Prostate gland (tissue), 2 donors: ENCODE measurements around the gene FARP2. TPM values are rescaled to one million over a fixed set of nuclear protein-coding genes. Genes with fewer than 3 reads are reported as not detected.
A peak's percentile ranks its signal among the peaks of the same experiment; 100 is the strongest.
"Not testable (repeated sequence)": the region's sequence is repeated elsewhere in the genome, so short reads cannot be mapped to it uniquely, and the experiment has no call there.

Source experiments
- DNase-seq: peaks from one replicate; pipeline ENCODE4 v3.0.0-alpha.2; 2019; ENCODE audit warnings: low spot score
- H3K27ac ChIP-seq, 2 donors: fragments of 200-600 bp; sonication (generic); 2 replicates each; pipeline ENCODE4 v1.5.1; 2017 to 2019
- H3K27me3 ChIP-seq: fragments of 200-600 bp; sonication (generic); replicated peaks from 2 replicates; pipeline ENCODE4 v1.5.1; 2019; ENCODE audit not compliant: insufficient read depth
- H3K36me3 ChIP-seq, 2 donors: fragments of 200-600 bp; sonication (generic); 1 replicate in 1 of 2; 2 replicates in 1 of 2; pipeline versions ENCODE4 v1.5.1 to v1.8.1; 2017 to 2019
- H3K4me1 ChIP-seq: fragments of 200-600 bp; sonication (generic); replicated peaks from 2 replicates; pipeline ENCODE4 v1.5.1; 2019
- H3K4me3 ChIP-seq, 2 donors: fragments of 200-600 bp; sonication (generic); 2 replicates each; pipeline ENCODE4 v1.5.1; 2017 to 2019
- H3K9me3 ChIP-seq: fragments of 200-600 bp; sonication (generic); 2 replicates; pipeline ENCODE4 v1.5.1; 2017
- POLR2A ChIP-seq: fragments of 450-650 bp; IDR thresholded peaks from one replicate; pipeline ENCODE4 v1.6.1; 2016; ENCODE audit warnings: antibody characterized with exemption, mild to moderate bottlenecking
- POLR2AphosphoS5 ChIP-seq: sonication (generic); formaldehyde crosslinking; IDR thresholded peaks from one replicate; pipeline ENCODE4 v1.6.1; 2017; ENCODE audit warnings: antibody characterized with exemption
- WGBS: methylation state at CpG from one replicate; pipeline ENCODE4 v1.1.5; 2018; 5-methylcytosine and 5-hydroxymethylcytosine counted together
- intact Hi-C: fragments of 100-400 bp; cut with DNase I; formaldehyde crosslinking; loops from one replicate; pipeline ENCODE4 v1.14.2; 2022
- total RNA-seq, 2 donors: library from RNA; depleted of rRNA; stranded (reverse); fragments of >200 nt; gene quantifications; one replicate each; pipeline ENCODE4 v1.1.0, GENCODE V29; 2016
- TF ChIP-seq, protein P1 (sequence below), 4 experiments: fragments of 200-600 bp in 2 of 4; fragments of 450-650 bp in 2 of 4; sonication (generic) in 2 of 4; IDR thresholded peaks; 1 replicate in 3 of 4; 2 replicates in 1 of 4; pipeline ENCODE4 v1.5.1; 2016 to 2019; ENCODE audit warnings: antibody characterized with exemption in 4 of 4, mild to moderate bottlenecking in 2 of 4, moderate library complexity in 2 of 4

Gene FARP2
- total RNA-seq, 2 donors from 2014 or later = 32.4 to 35.9 TPM

DNA sequence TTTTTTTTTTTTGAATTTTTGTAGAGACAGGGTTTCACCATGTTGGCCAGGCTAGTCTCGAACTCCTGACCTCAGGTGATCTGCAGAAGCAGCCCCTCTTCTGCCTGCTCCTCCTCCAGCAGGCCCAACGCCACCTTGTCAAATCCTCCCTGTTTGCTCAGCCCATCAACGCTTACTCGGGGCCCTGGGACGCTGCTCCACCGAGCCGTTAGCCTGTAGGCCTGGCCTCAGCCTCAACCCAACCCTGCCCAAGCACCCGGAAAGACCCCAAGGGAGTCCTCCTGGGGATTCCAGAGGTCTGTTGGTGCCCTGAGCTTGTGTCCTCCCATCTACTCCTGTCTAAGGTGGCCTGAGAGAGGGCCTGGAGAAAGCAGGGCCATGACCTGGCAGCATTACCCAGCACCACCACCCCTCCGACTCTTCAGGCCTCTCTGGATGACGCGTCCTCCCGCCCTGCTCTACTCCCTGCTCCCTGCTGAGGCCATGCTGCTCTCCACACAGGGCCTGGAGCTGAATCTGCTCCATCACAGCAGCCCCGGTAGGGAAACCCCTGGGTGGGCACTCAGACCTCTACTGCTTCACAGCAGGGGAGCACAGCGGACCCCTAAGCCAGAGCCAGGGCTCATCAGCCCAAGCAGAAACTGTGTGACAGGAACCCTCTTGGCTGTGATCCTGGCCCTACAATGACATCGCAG is 149.1 kb downstream of the FARP2 start:
- H3K4me1 ChIP-seq = peaks cover 4% of the 10 kb centered on the region
- DNase-seq = no peak
- H3K36me3 ChIP-seq = no peaks in the 10 kb centered on the region
- 92% methylated on average over 15 of the region's 15 CpGs for WGBS
- no peaks in the 10 kb centered on the region for H3K27me3 ChIP-seq
- no peaks in the 10 kb centered on the region for H3K9me3 ChIP-seq
- H3K4me3 ChIP-seq = no peak overlapping the region
- no peak for TF ChIP-seq POLR2AphosphoS5
- TF ChIP-seq, protein P1, sequence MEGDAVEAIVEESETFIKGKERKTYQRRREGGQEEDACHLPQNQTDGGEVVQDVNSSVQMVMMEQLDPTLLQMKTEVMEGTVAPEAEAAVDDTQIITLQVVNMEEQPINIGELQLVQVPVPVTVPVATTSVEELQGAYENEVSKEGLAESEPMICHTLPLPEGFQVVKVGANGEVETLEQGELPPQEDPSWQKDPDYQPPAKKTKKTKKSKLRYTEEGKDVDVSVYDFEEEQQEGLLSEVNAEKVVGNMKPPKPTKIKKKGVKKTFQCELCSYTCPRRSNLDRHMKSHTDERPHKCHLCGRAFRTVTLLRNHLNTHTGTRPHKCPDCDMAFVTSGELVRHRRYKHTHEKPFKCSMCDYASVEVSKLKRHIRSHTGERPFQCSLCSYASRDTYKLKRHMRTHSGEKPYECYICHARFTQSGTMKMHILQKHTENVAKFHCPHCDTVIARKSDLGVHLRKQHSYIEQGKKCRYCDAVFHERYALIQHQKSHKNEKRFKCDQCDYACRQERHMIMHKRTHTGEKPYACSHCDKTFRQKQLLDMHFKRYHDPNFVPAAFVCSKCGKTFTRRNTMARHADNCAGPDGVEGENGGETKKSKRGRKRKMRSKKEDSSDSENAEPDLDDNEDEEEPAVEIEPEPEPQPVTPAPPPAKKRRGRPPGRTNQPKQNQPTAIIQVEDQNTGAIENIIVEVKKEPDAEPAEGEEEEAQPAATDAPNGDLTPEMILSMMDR (IDR thresholded peaks at IDR 0.05) = no peak
- TF ChIP-seq POLR2A = no peak
- intact Hi-C loops = loop anchor here (5.0 to 10.0 kb wide), 2 partner anchors 150 to 188 kb away; partner anchors contain the start of genes FARP2, HDLBP and SEPTIN2
- no peak overlapping the region for H3K27ac ChIP-seq

DNA sequence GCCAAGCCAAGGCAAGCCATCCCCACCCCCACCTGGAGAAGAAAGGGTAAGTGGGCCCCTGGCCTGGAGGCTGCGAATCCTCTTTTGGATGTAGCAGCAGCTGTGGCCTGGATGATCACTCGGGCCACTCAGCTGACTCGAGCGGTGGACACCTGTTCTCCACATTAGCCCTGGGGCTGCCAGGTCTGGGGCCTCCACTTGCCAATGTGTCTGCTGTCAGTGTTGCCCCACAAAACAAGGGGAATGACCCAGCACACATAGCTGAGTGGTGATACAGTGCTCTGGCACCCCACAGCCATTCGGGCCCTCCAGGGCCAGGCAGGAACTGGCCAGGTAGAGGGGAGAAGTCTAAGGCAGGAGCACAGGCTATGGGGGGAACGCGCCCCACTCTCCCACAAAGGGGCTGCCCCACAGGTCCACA is 149.7 kb downstream of the FARP2 start:
- Histone ChIP-seq H3K9me3 (no peaks in the 10 kb centered on the region), H3K36me3 (no peaks in the 10 kb centered on the region), H3K27me3 (no peaks in the 10 kb centered on the region), H3K4me1 (peaks cover 4% of the 10 kb centered on the region), H3K4me3 (no peak overlapping the region), H3K27ac (no peak overlapping the region)
- intact Hi-C loops = loop anchor here (5.0 to 10.0 kb wide), 2 partner anchors 151 to 188 kb away; partner anchors contain the start of genes FARP2, HDLBP and SEPTIN2
- 89% methylated on average over 7 of the region's 7 CpGs for WGBS
- TF ChIP-seq, protein P1 (IDR thresholded peaks at IDR 0.05) = no peak
- TF ChIP-seq POLR2AphosphoS5 (no peak), POLR2A (no peak)
- no peak for DNase-seq

DNA sequence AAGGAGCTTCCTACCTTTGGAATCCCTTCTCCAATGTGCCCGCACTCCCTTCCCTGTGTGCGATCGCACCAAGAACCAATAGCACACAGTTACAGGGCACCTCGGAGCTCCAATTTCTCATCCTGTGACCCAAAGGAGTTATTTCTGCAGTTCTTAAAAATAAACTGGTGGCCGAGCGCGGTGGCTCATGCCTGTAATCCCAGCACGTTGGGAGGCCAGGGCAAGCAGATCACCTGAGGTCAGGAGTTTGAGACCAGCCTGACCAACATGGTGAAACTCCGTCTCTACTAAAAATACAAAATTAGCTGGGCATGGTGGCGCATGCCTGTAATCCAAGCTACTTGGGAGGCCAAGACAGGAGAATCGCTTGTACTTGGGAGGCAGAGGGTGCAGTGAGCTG is 150.2 kb downstream of the FARP2 start:
- not testable (repeated sequence) for H3K36me3 ChIP-seq, H3K27ac ChIP-seq, H3K4me3 ChIP-seq, H3K4me1 ChIP-seq, H3K9me3 ChIP-seq, DNase-seq, H3K27me3 ChIP-seq
- intact Hi-C loops = loop anchor here (5.0 to 10.0 kb wide), 2 partner anchors 152 to 189 kb away; partner anchors contain the start of genes FARP2, HDLBP and SEPTIN2
- WGBS = 96% methylated on average over 11 of the region's 11 CpGs

DNA sequence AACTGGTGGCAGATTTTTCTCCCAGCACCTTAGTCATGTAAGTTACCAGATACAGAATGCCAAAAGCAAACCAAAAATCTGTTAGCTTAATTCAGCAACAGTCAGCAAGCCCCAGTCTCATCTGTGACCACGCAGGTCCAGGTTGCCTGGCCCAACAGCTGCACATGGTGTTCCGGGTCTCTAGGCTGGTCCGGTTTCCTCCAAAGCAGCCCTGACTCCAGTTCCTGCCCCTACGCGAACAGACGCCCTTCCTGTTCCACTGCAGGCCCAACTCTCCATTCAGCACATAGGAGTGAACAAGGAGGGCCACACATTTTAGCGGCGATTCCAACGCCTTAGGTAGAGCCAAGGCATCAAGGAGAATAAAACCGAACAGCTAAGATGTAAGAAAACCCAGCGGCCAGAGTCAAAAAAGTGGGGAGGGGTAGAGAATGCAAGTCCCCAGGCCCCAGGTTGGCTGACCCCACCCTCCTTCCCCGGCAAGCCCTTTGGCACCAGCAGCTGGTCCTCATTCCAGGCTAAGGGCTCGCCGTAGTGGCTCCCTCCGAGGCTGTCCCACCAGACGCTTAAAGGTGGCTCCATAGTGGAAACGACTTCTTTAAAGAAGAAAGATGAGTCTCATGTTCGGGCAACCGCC is 150.8 kb downstream of the FARP2 start:
- H3K9me3 ChIP-seq = no peaks in the 10 kb centered on the region
- H3K27me3 ChIP-seq = no peaks in the 10 kb centered on the region
- H3K4me1 ChIP-seq = peaks cover 4% of the 10 kb centered on the region
- intact Hi-C loops = loop anchor here (5.0 to 10.0 kb wide), 2 partner anchors 152 to 190 kb away; partner anchors contain the start of genes FARP2, HDLBP and SEPTIN2
- no peaks in the 10 kb centered on the region for H3K36me3 ChIP-seq
- H3K4me3 ChIP-seq = peak overlapping the region; percentile 96
- no peak for DNase-seq
- TF ChIP-seq, protein P1 (IDR thresholded peaks at IDR 0.05) = no peak
- TF ChIP-seq POLR2AphosphoS5 (no peak), POLR2A (no peak)
- 37% methylated on average over 19 of the region's 19 CpGs for WGBS
- no peak overlapping the region for H3K27ac ChIP-seq

DNA sequence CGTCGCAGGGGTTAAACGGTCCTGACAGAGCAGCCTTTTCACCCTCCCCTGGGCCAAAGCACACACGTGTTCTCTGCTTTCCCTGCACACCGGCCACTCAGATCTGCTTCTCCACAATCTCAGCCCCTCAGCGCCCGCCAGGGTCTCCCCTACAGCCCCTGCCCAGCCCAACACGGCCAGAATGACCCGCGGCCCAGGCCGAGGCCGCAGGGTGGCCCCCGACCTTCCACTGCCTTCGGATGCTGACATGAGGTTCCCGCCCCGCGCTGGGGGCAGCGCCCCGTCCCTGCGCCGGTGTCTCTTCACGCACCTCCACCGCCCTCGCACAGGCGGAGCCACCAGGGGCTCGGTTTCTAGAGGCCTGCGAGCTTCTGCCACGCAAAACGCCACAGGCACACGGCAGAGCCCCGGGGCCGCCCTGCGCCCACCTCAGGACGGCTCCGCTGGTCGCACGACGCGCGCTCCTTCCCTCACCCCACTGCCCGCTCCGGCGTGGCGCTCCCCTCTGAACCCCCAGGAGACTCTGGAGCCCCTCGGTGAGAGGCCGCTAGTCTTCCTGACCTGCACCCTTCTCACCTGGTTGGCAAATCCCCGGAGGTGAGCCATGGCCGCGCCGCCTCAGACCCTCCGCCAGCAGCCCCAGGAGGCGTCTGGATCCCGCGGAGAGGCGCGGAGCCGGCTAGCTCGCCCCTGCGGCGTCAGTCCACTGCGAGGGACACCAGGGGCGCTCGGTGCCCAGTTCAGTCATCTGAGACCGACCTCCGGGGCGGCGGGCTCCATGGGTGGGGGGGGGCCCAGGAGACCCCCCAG is 151.6 kb downstream of the FARP2 start:
- Histone ChIP-seq H3K4me1 (peaks cover 4% of the 10 kb centered on the region), H3K9me3 (no peaks in the 10 kb centered on the region), H3K36me3 (no peaks in the 10 kb centered on the region), H3K27ac (peak overlapping the region; percentile 85 to 91), H3K27me3 (no peaks in the 10 kb centered on the region), H3K4me3 (peak overlapping the region; percentile 96)
- no peak for DNase-seq
- 1% methylated on average over 60 of the region's 67 CpGs for WGBS
- peak; percentile 5 for TF ChIP-seq POLR2A
- TF ChIP-seq, protein P1 (IDR thresholded peaks at IDR 0.05) = peak in 1 of 4 experiments; percentile 30
- TF ChIP-seq POLR2AphosphoS5 = no peak
- intact Hi-C loops = loop anchor here (5.0 to 10.0 kb wide), 2 partner anchors 153 to 190 kb away; partner anchors contain the start of genes FARP2, HDLBP and SEPTIN2
